ENCODE results near the gene C2orf69. TPM values are rescaled to one million over a fixed set of nuclear protein-coding genes. Genes with fewer than 3 reads are reported as not detected.

The C2orf69 gene
- total RNA-seq, 2 experiments from 2014 or later = 14.0 to 17.5 TPM

DNA sequence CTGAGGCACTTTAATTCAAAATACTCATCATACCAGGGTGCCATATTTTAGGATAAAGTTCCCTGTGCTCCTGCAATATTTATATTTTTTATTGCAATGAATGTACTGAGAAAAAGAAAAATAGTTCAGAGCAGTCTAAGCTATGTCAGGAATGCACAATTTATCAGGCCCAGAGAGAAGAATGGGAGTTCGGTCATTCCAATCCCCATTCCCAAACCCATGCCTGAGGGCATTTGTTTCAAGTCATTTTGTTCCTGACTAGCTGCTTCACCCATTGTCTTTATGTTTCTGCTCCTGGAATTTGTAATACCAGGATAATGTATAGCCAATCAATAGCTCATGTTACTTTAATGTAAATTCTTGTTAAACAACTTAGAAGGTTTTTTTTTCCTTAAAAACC is 35.7 kb upstream of the C2orf69 start:
- POLR2A ChIA-PET = interaction anchor here (0.5 to 0.7 kb wide), 3 partner anchors 64 to 1809 kb away, joined by 3 read pairs; no protein-coding TSS in a partner anchor
- H3K9me2 ChIP-seq (ENCODE audit: insufficient read depth, low read length) = no peaks in the 10 kb centered on the region
- CTCF ChIA-PET (ENCODE audit: unreplicated experiment) = no interaction called here
- peaks cover 7% of the 10 kb centered on the region; the same call in 1 of the 2 replicates for H3K9me3 ChIP-seq (ENCODE audit: low read length)
- H3K27ac ChIP-seq (ENCODE audit: low read depth, low read length, poor library complexity, severe bottlenecking) = no peak overlapping the region
- H4K20me1 ChIP-seq (ENCODE audit: insufficient read depth, low read length) = no peaks in the 10 kb centered on the region
- no peak overlapping the region for H2AFZ ChIP-seq (ENCODE audit: low read length)
- H3K4me1 ChIP-seq (ENCODE audit: insufficient read depth, low read length, poor library complexity, severe bottlenecking) = no peaks in the 10 kb centered on the region
- no peak overlapping the region for H3K4me3 ChIP-seq (ENCODE audit: low read depth, low read length, poor library complexity, severe bottlenecking)
- no peak overlapping the region for H3K4me2 ChIP-seq (ENCODE audit: low read length)
- no peaks in the 10 kb centered on the region for H3K79me2 ChIP-seq (ENCODE audit: insufficient read depth, low read depth, low read length)
- no TSS peak for BruUV-seq (replicated peaks)
- intact Hi-C loops (cut with micrococcal nuclease; ENCODE audit: unreplicated experiment) = no loop called here
- no peak for DNase-seq (ENCODE audit: low spot score)
- TF ChIP-seq EZH2phosphoT487 (IDR thresholded peaks at IDR 0.05; ENCODE audit: borderline replicate concordance, low read depth, low read length) = no peak
- TF ChIP-seq CTCF (conservative IDR thresholded peaks at IDR 0.05; ENCODE audit: low read length) = no peak
- H3K36me3 ChIP-seq (ENCODE audit: insufficient read depth, low read length) = no peaks in the 10 kb centered on the region

DNA sequence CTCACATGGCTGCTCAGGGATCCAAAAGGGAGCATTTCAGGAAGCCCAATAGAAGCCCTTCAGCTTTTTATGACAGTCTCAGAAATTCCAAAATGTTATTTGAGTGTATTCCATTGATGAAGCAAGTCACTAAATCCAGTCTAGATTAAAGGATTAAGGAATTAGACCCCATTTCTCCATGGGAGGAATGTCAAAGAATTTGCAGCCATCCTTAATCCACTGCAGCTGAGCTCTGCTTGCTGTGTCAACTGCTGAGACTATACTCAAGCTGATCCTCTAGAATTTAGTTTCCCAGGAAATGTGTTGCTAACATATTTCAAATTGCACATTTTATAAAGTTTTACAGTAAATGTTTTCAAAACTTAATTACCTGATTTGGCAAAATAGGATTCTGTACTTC is 28.4 kb upstream of the C2orf69 start:
- CTCF ChIA-PET (ENCODE audit: unreplicated experiment) = no interaction called here
- H4K20me1 ChIP-seq (ENCODE audit: insufficient read depth, low read length) = no peaks in the 10 kb centered on the region
- no TSS peak for BruUV-seq (replicated peaks)
- no peaks in the 10 kb centered on the region for H3K9me2 ChIP-seq (ENCODE audit: insufficient read depth, low read length)
- H3K4me2 ChIP-seq (ENCODE audit: low read length) = no peak overlapping the region
- H3K4me3 ChIP-seq (ENCODE audit: low read depth, low read length, poor library complexity, severe bottlenecking) = no peak overlapping the region
- H3K36me3 ChIP-seq (ENCODE audit: insufficient read depth, low read length) = no peaks in the 10 kb centered on the region
- H3K79me2 ChIP-seq (ENCODE audit: insufficient read depth, low read depth, low read length) = no peaks in the 10 kb centered on the region
- TF ChIP-seq CTCF (conservative IDR thresholded peaks at IDR 0.05; ENCODE audit: low read length) = no peak
- TF ChIP-seq EZH2phosphoT487 (IDR thresholded peaks at IDR 0.05; ENCODE audit: borderline replicate concordance, low read depth, low read length) = no peak
- no peaks in the 10 kb centered on the region for H3K9me3 ChIP-seq (ENCODE audit: low read length)
- intact Hi-C loops (cut with micrococcal nuclease; ENCODE audit: unreplicated experiment) = no loop called here
- DNase-seq (ENCODE audit: low spot score) = no peak
- POLR2A ChIA-PET = interaction anchor here (0.6 kb wide), 1 partner anchor 19 kb away, joined by 4 read pairs; no protein-coding TSS in a partner anchor
- no peaks in the 10 kb centered on the region for H3K4me1 ChIP-seq (ENCODE audit: insufficient read depth, low read length, poor library complexity, severe bottlenecking)
- no peak overlapping the region for H3K27ac ChIP-seq (ENCODE audit: low read depth, low read length, poor library complexity, severe bottlenecking)
- no peak overlapping the region for H2AFZ ChIP-seq (ENCODE audit: low read length)

- no peaks in the 10 kb centered on the region for H3K4me1 ChIP-seq (ENCODE audit: insufficient read depth, low read length, poor library complexity, severe bottlenecking)
- DNase-seq (ENCODE audit: low spot score) = no peak
- no peak overlapping the region for H3K4me2 ChIP-seq (ENCODE audit: low read length)
- BruUV-seq (replicated peaks) = no TSS peak
- H2AFZ ChIP-seq (ENCODE audit: low read length) = no peak overlapping the region
- no peaks in the 10 kb centered on the region for H3K36me3 ChIP-seq (ENCODE audit: insufficient read depth, low read length)
- no peaks in the 10 kb centered on the region for H3K9me2 ChIP-seq (ENCODE audit: insufficient read depth, low read length)
- H4K20me1 ChIP-seq (ENCODE audit: insufficient read depth, low read length) = no peaks in the 10 kb centered on the region
- no peaks in the 10 kb centered on the region for H3K79me2 ChIP-seq (ENCODE audit: insufficient read depth, low read depth, low read length)
- CTCF ChIA-PET (ENCODE audit: unreplicated experiment) = interaction anchor here (0.5 kb wide), 1 partner anchor 842 kb away, joined by 3 read pairs; no protein-coding TSS in a partner anchor
- POLR2A ChIA-PET = no interaction called here
- H3K9me3 ChIP-seq (ENCODE audit: low read length) = no peaks in the 10 kb centered on the region
- intact Hi-C loops (cut with micrococcal nuclease; ENCODE audit: unreplicated experiment) = no loop called here
- TF ChIP-seq EZH2phosphoT487 (IDR thresholded peaks at IDR 0.05; ENCODE audit: borderline replicate concordance, low read depth, low read length) = no peak
- H3K27ac ChIP-seq (ENCODE audit: low read depth, low read length, poor library complexity, severe bottlenecking) = no peak overlapping the region
- H3K4me3 ChIP-seq (ENCODE audit: low read depth, low read length, poor library complexity, severe bottlenecking) = no peak overlapping the region
Measured at GRCh38 chr2:199883474-199884212, 27.4 kb upstream of the C2orf69 start.
